IMR-90 (cell line): ENCODE measurements around the gene ADCY5. TPM values are rescaled to one million over a fixed set of nuclear protein-coding genes. Genes with fewer than 3 reads are reported as not detected.

Source experiments
- ATAC-seq: fragments of 200-7000 bp; cut with Tn5 transposase; 2 replicates; pipeline ENCODE4 v1.9.1; 2020; ENCODE audit warnings: low read depth, mild to moderate bottlenecking, moderate library complexity
- BruUV-seq: library from RNA; stranded (reverse); fragments of 400-500 nt; replicated peaks from 2 replicates; lab custom pipeline; 2021; lab: Mats Ljungman, UMichigan
- CTCF ChIA-PET: fragments of 300-600 bp; formaldehyde crosslinking; extraction: SDS; loops from one replicate; lab custom pipeline; 2021; ENCODE audit warnings: antibody characterized with exemption; lab: Yijun Ruan, JAX
- POLR2A ChIA-PET: fragments of 300-600 bp; sonication (Branson Sonifier 250); formaldehyde crosslinking; loops from one replicate; lab custom pipeline; 2022; ENCODE audit warnings: antibody characterized with exemption; ENCODE audit not compliant: unreplicated experiment; lab: Charles Lee
- DNase-seq: peaks from one replicate; pipeline ENCODE4 v3.0.0; 2013
- H2AFZ ChIP-seq: replicated peaks from 2 replicates; pipeline ENCODE3; 2013; ENCODE audit warnings: low read length, mild to moderate bottlenecking; ENCODE audit not compliant: poor library complexity
- H2AK5ac ChIP-seq: 2 replicates; pipeline ENCODE4 v1.6.1; 2013; ENCODE audit warnings: low read depth, low read length, inconsistent platforms
- H2AK9ac ChIP-seq: replicated peaks from 2 replicates; pipeline ENCODE3; 2013; ENCODE audit warnings: mild to moderate bottlenecking, low read depth, low read length, moderate library complexity; ENCODE audit not compliant: poor library complexity
- H2BK120ac ChIP-seq: 2 replicates; pipeline ENCODE4 v1.6.1; 2013; ENCODE audit warnings: low read depth, low read length, inconsistent platforms
- H2BK15ac ChIP-seq: 3 replicates; pipeline ENCODE4 v1.6.1; 2013; ENCODE audit warnings: low read depth, low read length, inconsistent platforms
- H2BK20ac ChIP-seq: 2 replicates; pipeline ENCODE4 v1.6.1; 2013; ENCODE audit warnings: low read depth, mild to moderate bottlenecking, inconsistent platforms, low read length, moderate library complexity
- H2BK5ac ChIP-seq: 2 replicates; pipeline ENCODE4 v1.6.1; 2013; ENCODE audit warnings: mild to moderate bottlenecking, low read depth, low read length, inconsistent platforms; ENCODE audit not compliant: poor library complexity, severe bottlenecking
- H3K14ac ChIP-seq: replicated peaks from 2 replicates; pipeline ENCODE4 v1.6.1; 2013; ENCODE audit warnings: low read depth, low read length, inconsistent platforms
- H3K18ac ChIP-seq: 2 replicates; pipeline ENCODE4 v1.6.1; 2013; ENCODE audit warnings: low read depth, low read length, control low read depth
- H3K23ac ChIP-seq: 2 replicates; pipeline ENCODE4 v1.6.1; 2013; ENCODE audit warnings: low read depth, low read length, inconsistent platforms
- H3K27ac ChIP-seq: 2 replicates; pipeline ENCODE4 v1.5.1; 2013; ENCODE audit warnings: mild to moderate bottlenecking, control low read depth, low read length; ENCODE audit not compliant: insufficient read depth
- H3K27me3 ChIP-seq: 2 replicates; pipeline ENCODE4 v1.6.1; 2013; ENCODE audit warnings: low read length; ENCODE audit not compliant: control insufficient read depth, insufficient read depth
- H3K36me3 ChIP-seq: 2 replicates; pipeline ENCODE4 v1.6.1; 2013; ENCODE audit warnings: low read length, mixed read lengths; ENCODE audit not compliant: control insufficient read depth, insufficient read depth
- H3K4ac ChIP-seq: 2 replicates; pipeline ENCODE4 v1.6.1; 2013; ENCODE audit warnings: low read depth, low read length, inconsistent platforms
- H3K4me1 ChIP-seq: 2 replicates; pipeline ENCODE4 v1.6.1; 2013; ENCODE audit warnings: low read length, mixed read lengths; ENCODE audit not compliant: control insufficient read depth, insufficient read depth
- H3K4me2 ChIP-seq: 2 replicates; pipeline ENCODE4 v1.6.1; 2013; ENCODE audit warnings: low read depth, mild to moderate bottlenecking, control low read depth, low read length, moderate library complexity
- H3K4me3 ChIP-seq: 2 replicates; pipeline ENCODE4 v1.5.1; 2013; ENCODE audit warnings: low read depth, mild to moderate bottlenecking, control low read depth, low read length, moderate library complexity; ENCODE audit not compliant: insufficient read depth
- H3K56ac ChIP-seq: 2 replicates; pipeline ENCODE4 v1.6.1; 2013; ENCODE audit warnings: low read length, inconsistent platforms; ENCODE audit not compliant: insufficient read depth; ENCODE audit errors: extremely low read depth
- H3K79me1 ChIP-seq, 2 experiments: 2 replicates each; pipeline ENCODE4 v1.6.1; 2013; ENCODE audit warnings: low read length in 2 of 2, inconsistent platforms in 1 of 2, low read depth in 1 of 2
- H3K9ac ChIP-seq: 2 replicates; pipeline ENCODE4 v1.6.1; 2013; ENCODE audit warnings: low read depth, low read length, control low read depth
- H3K9me1 ChIP-seq: 2 replicates; pipeline ENCODE4 v1.6.1; 2013; ENCODE audit warnings: low read length, inconsistent platforms; ENCODE audit not compliant: insufficient read depth
- H3K9me3 ChIP-seq: 2 replicates; pipeline ENCODE4 v1.6.1; 2013; ENCODE audit warnings: low read length; ENCODE audit not compliant: control insufficient read depth, insufficient read depth
- H4K20me1 ChIP-seq: 2 replicates; pipeline ENCODE4 v1.6.1; 2013; ENCODE audit warnings: low read length, inconsistent platforms; ENCODE audit not compliant: insufficient read depth
- H4K5ac ChIP-seq: 2 replicates; pipeline ENCODE4 v1.6.1; 2013; ENCODE audit warnings: mild to moderate bottlenecking, low read depth, low read length, control low read depth
- H4K8ac ChIP-seq, 2 experiments: 2 replicates each; pipeline ENCODE4 v1.6.1; 2013; ENCODE audit warnings: low read depth in 2 of 2, low read length in 2 of 2, control low read depth in 1 of 2, inconsistent platforms in 1 of 2
- H4K91ac ChIP-seq: 2 replicates; pipeline ENCODE4 v1.6.1; 2013; ENCODE audit warnings: low read depth, low read length, inconsistent platforms; ENCODE audit not compliant: insufficient read depth
- BHLHE40 ChIP-seq: fragments of 150-350 bp; IDR thresholded peaks from 2 replicates; pipeline ENCODE4 v1.6.1; 2016; ENCODE audit warnings: mild to moderate bottlenecking, low read depth, low read length
- FOS ChIP-seq: fragments of 150-350 bp; IDR thresholded peaks from 2 replicates; pipeline ENCODE4 v1.6.1; 2016; ENCODE audit warnings: low read depth, low read length
- MAFK ChIP-seq: IDR thresholded peaks from 2 replicates; pipeline ENCODE4 v1.6.1; 2012; ENCODE audit warnings: low read depth, low read length, improper control_type of control experiment
- MAZ ChIP-seq: IDR thresholded peaks from 2 replicates; pipeline ENCODE4 v1.6.1; 2012; ENCODE audit warnings: low read depth, mild to moderate bottlenecking, low read length, improper control_type of control experiment, moderate library complexity, borderline replicate concordance
- MXI1 ChIP-seq: IDR thresholded peaks from 2 replicates; pipeline ENCODE4 v1.6.1; 2012; ENCODE audit warnings: low read depth, mild to moderate bottlenecking, low read length, moderate library complexity, borderline replicate concordance
- NFE2L2 ChIP-seq: fragments of 150-350 bp; IDR thresholded peaks from 2 replicates; pipeline ENCODE4 v1.6.1; 2016; ENCODE audit warnings: low read depth, mild to moderate bottlenecking, low read length
- POLR2A ChIP-seq: IDR thresholded peaks from 2 replicates; pipeline ENCODE4 v1.6.1; 2012; ENCODE audit warnings: mild to moderate bottlenecking, low read depth, low read length
- RAD21 ChIP-seq: IDR thresholded peaks from 2 replicates; pipeline ENCODE4 v1.6.1; 2012; ENCODE audit warnings: low read length, improper control_type of control experiment
- RCOR1 ChIP-seq: IDR thresholded peaks from 2 replicates; pipeline ENCODE4 v1.6.1; 2012; ENCODE audit warnings: mild to moderate bottlenecking, low read length, improper control_type of control experiment; ENCODE audit not compliant: insufficient replicate concordance
- SMC3 ChIP-seq: fragments of 150-350 bp; IDR thresholded peaks from 2 replicates; pipeline ENCODE4 v1.6.1; 2016; ENCODE audit warnings: low read depth, mild to moderate bottlenecking, antibody characterized with exemption, low read length, moderate library complexity
- USF2 ChIP-seq: fragments of 150-350 bp; IDR thresholded peaks from 2 replicates; pipeline ENCODE4 v1.6.1; 2017; ENCODE audit warnings: mild to moderate bottlenecking, antibody characterized with exemption, low read length, low read depth
- WGBS, 2 experiments: methylation state at CpG; one replicate each; pipeline versions ENCODE4 v1.1.5 to v1.1.7; 2013; ENCODE audit warnings: missing lambda C conversion rate in 2 of 2; ENCODE audit not compliant: insufficient read length in 1 of 2; ENCODE audit errors: extremely low coverage in 2 of 2; 5-methylcytosine and 5-hydroxymethylcytosine counted together
- dilution Hi-C: fragments of 300-500 bp; cut with HindIII; formaldehyde crosslinking; loops from one replicate; pipeline ENCODE4 v1.14.3; 2018; ENCODE audit warnings: low sequenced_read_pairs; ENCODE audit not compliant: unreplicated experiment
- in situ Hi-C: fragments of 300-500 bp; cut with MboI; formaldehyde crosslinking; loops from 3 replicates; pipeline ENCODE4 v1.14.3; 2019; ENCODE audit warnings: low sequenced_read_pairs, inconsistent platforms, mixed read lengths
- intact Hi-C: fragments of 100-400 bp; cut with micrococcal nuclease; formaldehyde crosslinking; loops from 2 replicates; pipeline ENCODE4 v1.10.0; 2022
- polyA plus RNA-seq, 3 experiments: library from polyadenylated mRNA; depleted of rRNA; stranded (reverse); fragments of >200 nt; gene quantifications; 2 replicates each; pipeline ENCODE4 v1.2.3, GENCODE V29; 2012; ENCODE audit warnings: low replicate concordance in 1 of 3
- total RNA-seq: library from RNA; depleted of rRNA; stranded (reverse); fragments of >200 nt; gene quantifications from 2 replicates; pipeline ENCODE4 v1.2.3, GENCODE V29; 2012

The ADCY5 gene
- total and polyA plus RNA-seq, 2 of the 4 experiments (the other 2 are of a cell fraction), result 0.14 to 0.18 TPM

- ATAC-seq, result no peak
- Histone ChIP-seq H3K23ac (no peak overlapping the region), H3K79me1 (no peaks in the 10 kb centered on the region), H3K18ac (no peak overlapping the region), H2BK15ac (no peak overlapping the region), H4K20me1 (no peaks in the 10 kb centered on the region), H3K4me2 (no peak overlapping the region), H2BK20ac (no peak overlapping the region), H3K4ac (no peak overlapping the region), H3K27me3 (peaks cover 58% of the 10 kb centered on the region), H3K56ac (no peak overlapping the region), H2AK9ac (no peak overlapping the region), H3K4me3 (no peak overlapping the region), H2BK5ac (no peak overlapping the region), H3K9me3 (no peaks in the 10 kb centered on the region), H4K5ac (no peak overlapping the region), H2AFZ (no peak overlapping the region), H3K9me1 (no peaks in the 10 kb centered on the region), H3K14ac (no peak overlapping the region), H4K8ac (no peak overlapping the region), H3K36me3 (no peaks in the 10 kb centered on the region), H2AK5ac (no peak overlapping the region), H2BK120ac (no peak overlapping the region), H3K27ac (no peak overlapping the region), H3K9ac (no peak overlapping the region), H4K91ac (no peak overlapping the region), H3K4me1 (no peaks in the 10 kb centered on the region)
- BruUV-seq, result no TSS peak
- dilution Hi-C loops, result no loop called here
- POLR2A ChIA-PET, result no interaction called here
- DNase-seq, result no peak
- intact Hi-C loops, result no loop called here
- CTCF ChIA-PET, result no interaction called here
- in situ Hi-C loops, result no loop called here
- TF ChIP-seq RAD21 (no peak), MAZ (no peak), MXI1 (no peak), SMC3 (no peak), FOS (no peak), BHLHE40 (no peak), MAFK (no peak), USF2 (no peak), POLR2A (no peak), RCOR1 (no peak), NFE2L2 (no peak)
- WGBS, 2 experiments, result 47% methylated on average over 3 of the region's 6 CpGs; no CpG with 5 or more reads in 1 of the 2 experiments
Measured at GRCh38 chr3:123350971-123351370, 97.9 kb downstream of the ADCY5 start.
